Activated T-cell treated with anti-CD3 and anti-CD28 coated beads, Interleukin-2, amount 50 U/mL, for 24 hours (primary cell): ENCODE data around the gene IGIP.
"Not testable (repeated sequence)": the region's sequence is repeated elsewhere in the genome, so short reads cannot be mapped to it uniquely, and the experiment has no call there.

Experiments used
- DNase-seq: peaks from one replicate; pipeline ENCODE4 v3.0.0-alpha.2; 2020
- H3K27ac Mint-ChIP-seq: 2 replicates; pipeline ENCODE4 v1.8.0; 2020; ENCODE audit warnings: mild to moderate bottlenecking, mixed read lengths
- H3K27me3 Mint-ChIP-seq: 2 replicates; pipeline ENCODE4 v1.8.0; 2020; ENCODE audit warnings: mixed read lengths
- H3K36me3 Mint-ChIP-seq: 2 replicates; pipeline ENCODE4 v1.8.0; 2020; ENCODE audit warnings: low read depth, mixed read lengths
- H3K4me1 Mint-ChIP-seq: 2 replicates; pipeline ENCODE4 v1.8.0; 2020; ENCODE audit warnings: low read depth, mixed read lengths
- H3K4me3 Mint-ChIP-seq: 2 replicates; pipeline ENCODE4 v1.8.0; 2020; ENCODE audit warnings: mild to moderate bottlenecking, moderate library complexity, mixed read lengths
- H3K9me3 Mint-ChIP-seq: 2 replicates; pipeline ENCODE4 v1.8.0; 2020; ENCODE audit warnings: mixed read lengths

Gene IGIP

GRCh38 chr5:140154710-140155381 is 29.1 kb downstream of the IGIP start:
- H3K27ac Mint-ChIP-seq, DNase-seq, H3K36me3 Mint-ChIP-seq, H3K4me3 Mint-ChIP-seq, H3K27me3 Mint-ChIP-seq, H3K9me3 Mint-ChIP-seq, H3K4me1 Mint-ChIP-seq: not testable (repeated sequence)

- Mint-ChIP-seq H3K4me1 (peaks cover 8% of the 10 kb centered on the region), H3K27me3 (no peaks in the 10 kb centered on the region), H3K4me3 (peak overlapping the region; percentile 48), H3K9me3 (no peaks in the 10 kb centered on the region), H3K27ac (peak overlapping the region; percentile 33), H3K36me3 (no peaks in the 10 kb centered on the region)
- DNase-seq = peak; percentile 91
Observed at GRCh38 chr5:140157032-140157781, 31.5 kb downstream of the IGIP start.

DNA sequence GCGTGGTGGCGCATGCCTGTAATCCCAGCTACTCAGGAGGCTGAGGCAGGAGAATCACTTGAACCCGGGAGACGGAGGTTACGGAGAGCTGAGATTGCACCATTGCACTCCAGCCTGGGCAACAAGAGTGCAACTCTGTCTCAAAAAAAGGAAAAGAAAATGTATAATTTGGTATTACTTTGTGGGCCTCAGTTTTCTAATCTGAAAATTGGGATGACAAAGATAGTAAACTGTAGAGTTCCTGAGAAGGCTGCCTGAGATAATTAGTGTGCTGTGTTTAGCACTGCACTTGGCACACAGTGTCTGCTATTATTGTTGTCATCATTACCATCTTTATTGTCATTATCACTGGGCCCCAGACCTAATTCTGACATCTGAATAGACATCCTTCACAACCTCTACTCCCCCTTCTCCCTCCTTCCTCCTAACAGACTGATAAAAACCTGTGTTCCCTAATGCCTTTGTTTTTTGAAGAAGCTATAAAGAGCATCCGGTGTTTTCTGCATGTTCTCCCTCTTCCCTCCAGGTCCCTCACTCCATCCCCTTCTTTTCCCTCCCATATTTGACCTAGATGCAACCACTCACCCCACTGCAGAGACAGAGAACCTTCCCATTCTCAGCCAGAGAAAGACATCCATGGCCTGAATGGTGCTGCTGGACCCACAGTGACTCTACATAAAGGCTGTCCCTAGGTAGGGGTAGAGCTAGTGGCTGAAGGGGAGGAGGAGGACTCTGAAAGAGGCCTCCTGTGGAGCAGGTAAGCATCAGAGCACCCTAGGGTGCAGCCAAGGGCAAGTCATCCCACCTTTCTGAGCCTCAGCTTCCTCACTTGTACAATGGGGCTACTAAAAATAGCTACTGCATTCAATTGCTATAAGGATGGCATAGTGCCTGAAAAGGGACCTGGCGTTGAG is 33.5 kb downstream of the IGIP start:
- no peaks in the 10 kb centered on the region for H3K9me3 Mint-ChIP-seq
- no peaks in the 10 kb centered on the region for H3K27me3 Mint-ChIP-seq
- peaks cover 8% of the 10 kb centered on the region for H3K4me1 Mint-ChIP-seq
- no peak overlapping the region for H3K4me3 Mint-ChIP-seq
- H3K27ac Mint-ChIP-seq = no peak overlapping the region
- H3K36me3 Mint-ChIP-seq = no peaks in the 10 kb centered on the region
- no peak for DNase-seq

DNA sequence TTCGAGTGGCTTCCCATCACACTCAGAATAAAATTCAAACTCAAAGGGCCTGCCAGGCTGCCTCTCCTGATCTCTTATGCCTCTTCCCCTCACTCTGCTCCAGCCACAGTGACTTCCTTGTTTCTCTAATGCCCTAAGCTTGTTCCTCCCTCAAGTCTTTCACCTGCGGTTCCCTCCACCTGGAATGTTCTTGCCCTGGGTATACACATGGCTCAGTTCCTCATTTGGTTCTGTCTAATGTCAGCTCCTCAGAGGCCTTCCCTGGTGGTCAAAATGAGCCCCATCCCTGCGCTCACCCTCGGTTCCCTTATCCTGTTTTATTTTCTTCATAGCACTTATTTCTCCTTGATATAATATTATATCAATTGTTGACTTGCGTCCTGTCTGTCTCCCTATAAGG is 36.5 kb downstream of the IGIP start:
- no peaks in the 10 kb centered on the region for H3K27me3 Mint-ChIP-seq

DNA sequence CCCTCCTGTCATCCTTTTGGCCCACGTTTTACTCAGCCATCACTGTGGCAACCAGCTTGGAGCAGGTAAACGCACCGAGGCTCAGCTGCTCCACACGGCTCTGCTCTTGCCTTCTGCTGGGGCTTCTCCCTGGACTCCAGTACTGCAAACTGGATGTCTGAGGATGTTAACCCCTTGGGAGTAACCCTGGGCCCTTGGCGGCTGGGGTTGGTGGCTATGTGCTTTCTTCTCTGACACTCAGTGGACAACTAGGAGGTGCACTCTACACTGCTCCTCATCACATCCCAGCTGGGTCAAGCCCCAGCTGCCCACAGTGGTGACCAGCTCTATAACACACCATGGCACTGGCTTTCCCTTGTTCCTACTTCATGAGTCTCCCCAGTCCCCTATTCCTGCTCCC is 37.0 kb downstream of the IGIP start:
- Mint-ChIP-seq H3K9me3 (no peaks in the 10 kb centered on the region), H3K36me3 (no peaks in the 10 kb centered on the region), H3K4me1 (no peaks in the 10 kb centered on the region), H3K4me3 (no peak overlapping the region), H3K27me3 (no peaks in the 10 kb centered on the region), H3K27ac (no peak overlapping the region)
- no peak for DNase-seq

More for the DNA sequence above, 36.5 kb downstream of the IGIP start:
- no peak for DNase-seq
- Mint-ChIP-seq H3K4me3 (no peak overlapping the region), H3K9me3 (no peaks in the 10 kb centered on the region), H3K36me3 (no peaks in the 10 kb centered on the region), H3K4me1 (peaks cover 2% of the 10 kb centered on the region), H3K27ac (no peak overlapping the region)

- Mint-ChIP-seq H3K4me3 (no peak overlapping the region), H3K27ac (no peak overlapping the region)
- no peak for DNase-seq
Observed at GRCh38 chr5:140165101-140165922, 39.6 kb downstream of the IGIP start.

DNA sequence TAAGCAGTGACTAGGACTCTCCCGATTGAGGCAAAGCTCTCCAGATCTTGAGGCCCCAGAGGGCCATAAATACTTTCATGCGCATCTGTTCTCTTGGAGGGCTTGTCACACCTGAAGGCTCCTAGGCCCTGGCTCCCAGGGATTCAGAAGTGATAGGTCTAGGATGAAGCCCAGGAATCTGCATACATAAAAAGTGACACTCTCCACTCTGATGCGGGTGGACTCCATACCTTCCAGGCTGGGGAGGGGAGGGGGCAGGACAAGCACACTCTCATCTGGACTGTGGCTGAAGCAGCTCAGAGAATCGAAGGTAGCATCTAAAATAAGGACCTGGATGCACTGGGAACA is 40.2 kb downstream of the IGIP start:
- no peak overlapping the region for H3K27ac Mint-ChIP-seq
- H3K4me1 Mint-ChIP-seq = no peaks in the 10 kb centered on the region
- no peak overlapping the region for H3K4me3 Mint-ChIP-seq
- H3K36me3 Mint-ChIP-seq = no peaks in the 10 kb centered on the region
- H3K27me3 Mint-ChIP-seq = no peaks in the 10 kb centered on the region
- no peaks in the 10 kb centered on the region for H3K9me3 Mint-ChIP-seq
- no peak for DNase-seq

More at GRCh38 chr5:140165101-140165922, 39.6 kb downstream of the IGIP start:
- Mint-ChIP-seq H3K36me3 (no peaks in the 10 kb centered on the region), H3K4me1 (no peaks in the 10 kb centered on the region), H3K9me3 (no peaks in the 10 kb centered on the region), H3K27me3 (no peaks in the 10 kb centered on the region)

DNA sequence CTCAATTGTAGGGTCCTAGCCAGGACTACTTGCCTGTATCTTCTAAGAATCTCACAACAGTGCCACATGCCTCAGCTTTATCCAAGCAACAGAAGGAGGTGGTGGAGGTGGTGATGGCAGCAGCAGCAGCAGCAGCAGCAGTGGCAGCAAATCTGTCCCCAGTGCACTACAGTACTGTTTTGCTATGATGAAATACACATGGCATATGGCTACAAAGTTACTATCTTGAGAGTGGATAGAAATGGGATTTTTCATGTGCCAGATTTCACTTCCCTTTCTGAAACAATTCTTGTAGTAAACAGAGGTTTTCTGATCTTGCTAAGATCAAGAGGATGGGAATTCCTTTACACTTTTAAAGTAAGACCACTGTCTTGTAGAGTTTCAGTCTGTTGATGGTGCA is 41.2 kb downstream of the IGIP start:
- H3K27ac Mint-ChIP-seq = no peak overlapping the region
- H3K36me3 Mint-ChIP-seq = no peaks in the 10 kb centered on the region

DNA sequence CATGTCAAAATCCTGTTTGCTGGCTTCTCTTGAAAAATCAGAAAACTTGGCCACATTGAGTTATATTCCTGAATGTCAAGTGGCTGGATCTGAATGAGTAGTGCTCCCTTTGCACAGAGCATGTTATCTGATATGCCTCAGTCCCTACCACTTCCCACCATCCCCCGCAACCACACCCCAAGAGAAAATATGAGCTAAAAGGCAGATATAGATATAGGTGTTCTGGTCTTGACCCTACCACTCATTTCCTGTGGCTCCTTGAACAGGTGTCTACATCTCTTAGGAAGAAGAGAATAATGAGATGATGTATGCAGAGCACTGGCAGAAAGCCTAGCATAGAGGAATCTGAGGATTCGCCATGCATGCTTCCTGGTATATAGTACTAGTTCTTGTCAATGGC is 42.6 kb downstream of the IGIP start:
- H3K4me1 Mint-ChIP-seq = no peaks in the 10 kb centered on the region
- no peak overlapping the region for H3K4me3 Mint-ChIP-seq
- H3K27me3 Mint-ChIP-seq = no peaks in the 10 kb centered on the region
- no peak for DNase-seq
- H3K27ac Mint-ChIP-seq = no peak overlapping the region
- H3K9me3 Mint-ChIP-seq = no peaks in the 10 kb centered on the region
- no peaks in the 10 kb centered on the region for H3K36me3 Mint-ChIP-seq

More for the DNA sequence above, 41.2 kb downstream of the IGIP start:
- H3K27me3 Mint-ChIP-seq = no peaks in the 10 kb centered on the region
- H3K4me3 Mint-ChIP-seq = no peak overlapping the region
- no peaks in the 10 kb centered on the region for H3K9me3 Mint-ChIP-seq
- no peak for DNase-seq
- H3K4me1 Mint-ChIP-seq = no peaks in the 10 kb centered on the region

GRCh38 chr5:140169410-140169809 is 43.7 kb downstream of the IGIP start:
- no peaks in the 10 kb centered on the region for H3K27me3 Mint-ChIP-seq
- H3K36me3 Mint-ChIP-seq = no peaks in the 10 kb centered on the region
- no peak for DNase-seq
- peaks cover 5% of the 10 kb centered on the region for H3K4me1 Mint-ChIP-seq
- no peaks in the 10 kb centered on the region for H3K9me3 Mint-ChIP-seq
- H3K27ac Mint-ChIP-seq = no peak overlapping the region
- no peak overlapping the region for H3K4me3 Mint-ChIP-seq

DNA sequence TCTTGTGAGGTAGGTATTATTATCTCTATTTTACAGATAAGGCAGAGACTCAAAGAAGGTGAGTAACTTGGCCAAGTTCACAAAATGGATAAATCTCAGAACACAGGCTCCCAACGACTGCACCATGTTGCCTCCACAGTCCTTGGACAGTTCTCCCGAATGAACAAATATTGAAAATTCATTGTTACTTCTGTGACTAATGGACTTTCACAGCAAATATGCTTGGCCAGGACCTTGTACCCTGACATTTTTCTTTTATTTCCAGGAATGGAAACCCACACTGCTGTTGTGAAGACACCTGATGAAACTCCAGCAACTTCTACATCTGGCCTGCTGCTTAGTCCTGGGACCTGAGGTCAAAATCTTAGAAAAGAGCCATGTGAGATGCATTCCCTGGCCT is 46.7 kb downstream of the IGIP start:
- H3K9me3 Mint-ChIP-seq = no peaks in the 10 kb centered on the region
- peaks cover 7% of the 10 kb centered on the region for H3K36me3 Mint-ChIP-seq
- no peak overlapping the region for H3K27ac Mint-ChIP-seq
- peaks cover 5% of the 10 kb centered on the region for H3K27me3 Mint-ChIP-seq
- H3K4me1 Mint-ChIP-seq = peaks cover 17% of the 10 kb centered on the region
- no peak for DNase-seq
- no peak overlapping the region for H3K4me3 Mint-ChIP-seq

GRCh38 chr5:140174014-140174413 is 48.3 kb downstream of the IGIP start:
- no peak overlapping the region for H3K27ac Mint-ChIP-seq
- H3K36me3 Mint-ChIP-seq = peaks cover 7% of the 10 kb centered on the region
- peak overlapping the region; percentile 39 for H3K4me3 Mint-ChIP-seq
- H3K9me3 Mint-ChIP-seq = no peaks in the 10 kb centered on the region
- H3K27me3 Mint-ChIP-seq = peaks cover 5% of the 10 kb centered on the region
- DNase-seq = no peak
- peaks cover 17% of the 10 kb centered on the region for H3K4me1 Mint-ChIP-seq

- peak; percentile 97 for DNase-seq
- H3K4me1 Mint-ChIP-seq = peaks cover 17% of the 10 kb centered on the region
- no peaks in the 10 kb centered on the region for H3K9me3 Mint-ChIP-seq
- H3K4me3 Mint-ChIP-seq = peak within 1 kb of the TSS; percentile 92
- H3K27ac Mint-ChIP-seq = peak within 1 kb of the TSS; percentile 91
- H3K27me3 Mint-ChIP-seq = peaks cover 5% of the 10 kb centered on the region
- peaks cover 7% of the 10 kb centered on the region for H3K36me3 Mint-ChIP-seq
Observed at GRCh38 chr5:140174465-140175366, 49.0 kb downstream of the IGIP start, which contains the start of gene CYSTM1. CYSTM1 (plus strand) TSS chr5:140175188; CDS start chr5:140194466, 19,278 bp downstream.
